NB4 (cell line): ENCODE data around the gene ORM1.
A peak's percentile ranks its signal among the peaks of the same experiment; 100 is the strongest.

Experiments
- DNase-seq: peaks from one replicate; pipeline ENCODE4 v3.0.0; 2010; ENCODE audit warnings: low read depth
- H3K4me3 ChIP-seq: one replicate; pipeline ENCODE4 v1.5.1; 2011; ENCODE audit warnings: mild to moderate bottlenecking, low read depth, low read length, moderate library complexity
- MAX ChIP-seq: IDR thresholded peaks from 2 replicates; pipeline ENCODE4 v1.6.1; 2011; ENCODE audit warnings: low read depth, low read length
- MYC ChIP-seq: IDR thresholded peaks from 2 replicates; pipeline ENCODE4 v1.6.1; 2011; ENCODE audit warnings: low read depth, low read length
- POLR2A ChIP-seq: IDR thresholded peaks from 2 replicates; pipeline ENCODE4 v1.6.1; 2011; ENCODE audit warnings: mild to moderate bottlenecking; ENCODE audit not compliant: insufficient read length; ENCODE audit errors: extremely low read depth
- TF ChIP-seq, protein P1 (sequence below): IDR thresholded peaks from one replicate; pipeline ENCODE4 v1.5.1; 2012; ENCODE audit warnings: low read depth, low read length

Gene ORM1

GRCh38 chr9:114282926-114283325, 40.0 kb upstream of the ORM1 start:
- H3K4me3 ChIP-seq: no peak overlapping the region
- DNase-seq: peak; percentile 95
- TF ChIP-seq MAX (no peak; the same call in 1 of the 2 replicates), MYC (no peak), POLR2A (no peak)
- TF ChIP-seq, protein P1, sequence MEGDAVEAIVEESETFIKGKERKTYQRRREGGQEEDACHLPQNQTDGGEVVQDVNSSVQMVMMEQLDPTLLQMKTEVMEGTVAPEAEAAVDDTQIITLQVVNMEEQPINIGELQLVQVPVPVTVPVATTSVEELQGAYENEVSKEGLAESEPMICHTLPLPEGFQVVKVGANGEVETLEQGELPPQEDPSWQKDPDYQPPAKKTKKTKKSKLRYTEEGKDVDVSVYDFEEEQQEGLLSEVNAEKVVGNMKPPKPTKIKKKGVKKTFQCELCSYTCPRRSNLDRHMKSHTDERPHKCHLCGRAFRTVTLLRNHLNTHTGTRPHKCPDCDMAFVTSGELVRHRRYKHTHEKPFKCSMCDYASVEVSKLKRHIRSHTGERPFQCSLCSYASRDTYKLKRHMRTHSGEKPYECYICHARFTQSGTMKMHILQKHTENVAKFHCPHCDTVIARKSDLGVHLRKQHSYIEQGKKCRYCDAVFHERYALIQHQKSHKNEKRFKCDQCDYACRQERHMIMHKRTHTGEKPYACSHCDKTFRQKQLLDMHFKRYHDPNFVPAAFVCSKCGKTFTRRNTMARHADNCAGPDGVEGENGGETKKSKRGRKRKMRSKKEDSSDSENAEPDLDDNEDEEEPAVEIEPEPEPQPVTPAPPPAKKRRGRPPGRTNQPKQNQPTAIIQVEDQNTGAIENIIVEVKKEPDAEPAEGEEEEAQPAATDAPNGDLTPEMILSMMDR: no peak

DNA sequence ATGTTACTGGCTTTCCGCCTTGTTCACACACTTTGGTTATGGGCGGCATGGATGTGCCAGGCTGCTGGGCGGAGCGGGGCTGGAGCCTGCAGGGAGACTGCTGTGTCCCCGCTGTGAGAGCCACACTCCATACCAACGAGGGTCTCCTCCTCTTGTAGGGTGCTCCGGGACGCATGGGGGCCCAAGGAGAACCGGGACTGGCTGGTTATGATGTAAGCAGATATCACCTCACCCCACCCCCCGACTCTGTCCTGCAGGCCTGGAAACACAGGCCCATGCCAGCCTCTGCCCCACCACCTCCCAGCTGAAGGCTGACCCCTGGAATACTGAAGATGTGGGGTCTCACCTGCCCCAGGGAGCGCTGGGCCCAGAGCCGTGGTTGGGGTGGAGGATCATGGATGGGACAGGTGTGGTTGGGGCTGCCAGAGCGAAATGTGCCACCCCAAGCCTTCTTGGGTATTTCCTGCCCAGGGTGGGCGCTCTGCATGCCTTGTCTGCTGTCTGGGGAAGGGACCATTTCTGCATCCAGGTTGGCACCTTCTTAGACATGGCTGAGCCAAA, 39.3 kb upstream of the ORM1 start:
- TF ChIP-seq MYC: no peak
- TF ChIP-seq, protein P1: no peak
- no peak for TF ChIP-seq MAX
- TF ChIP-seq POLR2A: no peak
- DNase-seq: no peak
- no peak overlapping the region for H3K4me3 ChIP-seq

GRCh38 chr9:114284316-114285060, 38.4 kb upstream of the ORM1 start:
- no peak overlapping the region for H3K4me3 ChIP-seq
- TF ChIP-seq MYC (no peak), POLR2A (no peak), MAX (no peak)
- TF ChIP-seq, protein P1: no peak
- DNase-seq: no peak

DNA sequence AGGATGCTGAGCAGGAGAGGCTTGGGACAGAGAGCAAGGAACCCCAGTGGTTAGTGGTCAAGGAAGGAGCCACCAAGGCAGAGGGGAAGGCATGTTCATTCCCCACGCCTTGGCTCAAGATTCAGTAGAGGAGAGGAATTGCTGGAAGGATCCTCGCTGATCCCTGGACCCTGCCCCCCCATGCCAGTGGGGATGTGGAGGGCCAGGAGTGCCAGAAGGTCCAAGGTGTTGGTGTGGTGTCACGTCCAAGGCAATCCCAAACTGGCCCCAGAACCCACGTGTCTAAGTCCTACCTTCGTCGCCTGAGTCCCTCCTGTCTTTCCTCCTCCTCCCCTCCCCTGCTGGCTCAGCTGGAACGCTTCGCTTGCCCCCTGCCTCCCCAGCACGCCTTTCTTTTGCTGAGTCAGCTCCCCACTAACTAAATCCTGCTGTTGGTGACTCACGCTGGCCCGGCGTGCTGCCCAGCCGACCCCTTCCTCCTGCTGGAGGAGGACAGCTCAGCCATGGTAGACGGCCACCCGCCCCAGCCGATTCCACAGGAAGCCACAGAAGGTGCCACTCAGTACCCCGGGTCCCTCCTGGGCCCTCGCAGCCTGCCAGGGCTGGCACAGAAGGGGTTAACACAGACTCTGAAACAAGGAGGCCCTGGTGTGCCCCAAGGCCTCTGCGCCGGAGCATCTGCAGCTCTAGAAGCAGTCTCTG, 37.6 kb upstream of the ORM1 start:
- no peak overlapping the region for H3K4me3 ChIP-seq
- TF ChIP-seq POLR2A: no peak
- TF ChIP-seq MYC: no peak
- TF ChIP-seq, protein P1: no peak
- no peak for TF ChIP-seq MAX
- peak; percentile 73 for DNase-seq

DNA sequence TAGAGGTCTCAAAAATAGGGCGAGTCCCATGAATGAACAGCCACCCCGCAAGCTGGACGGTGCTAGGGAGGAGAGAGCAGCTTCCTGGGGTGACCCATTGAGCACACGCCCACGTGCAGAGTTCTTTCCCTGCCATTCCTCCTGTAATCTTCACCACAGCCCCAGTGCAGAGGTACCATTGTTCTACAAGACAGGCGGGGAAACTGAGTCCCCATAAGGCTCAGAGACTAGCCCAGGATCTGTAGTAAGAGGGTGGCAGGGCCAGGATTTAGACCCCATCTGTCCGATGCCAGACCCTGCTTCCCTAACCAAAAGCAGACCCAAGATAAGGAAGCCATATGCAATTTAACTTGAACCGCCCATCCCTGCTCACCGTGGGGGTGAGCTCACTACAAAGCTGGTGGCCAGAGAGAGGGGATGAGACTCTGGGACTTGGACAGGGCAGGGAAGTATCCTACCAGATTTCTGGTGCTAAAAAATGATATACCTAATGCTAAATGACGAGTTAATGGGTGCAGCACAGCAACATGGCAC, 36.7 kb upstream of the ORM1 start:
- TF ChIP-seq POLR2A (no peak), MAX (no peak), MYC (no peak)
- TF ChIP-seq, protein P1: no peak
- H3K4me3 ChIP-seq: no peak overlapping the region
- no peak for DNase-seq
